Hematopoietic multipotent progenitor cell treated with erythropoietin and hydrocortisone succinate and interleukin-3 and kit ligand, for 17 days (in vitro differentiated cells): ENCODE results near the gene RAB11A.

Source experiments
- DNase-seq: peaks from one replicate; pipeline ENCODE4 v3.0.0-alpha.2; 2015; ENCODE audit warnings: low spot score

RAB11A gene

DNA sequence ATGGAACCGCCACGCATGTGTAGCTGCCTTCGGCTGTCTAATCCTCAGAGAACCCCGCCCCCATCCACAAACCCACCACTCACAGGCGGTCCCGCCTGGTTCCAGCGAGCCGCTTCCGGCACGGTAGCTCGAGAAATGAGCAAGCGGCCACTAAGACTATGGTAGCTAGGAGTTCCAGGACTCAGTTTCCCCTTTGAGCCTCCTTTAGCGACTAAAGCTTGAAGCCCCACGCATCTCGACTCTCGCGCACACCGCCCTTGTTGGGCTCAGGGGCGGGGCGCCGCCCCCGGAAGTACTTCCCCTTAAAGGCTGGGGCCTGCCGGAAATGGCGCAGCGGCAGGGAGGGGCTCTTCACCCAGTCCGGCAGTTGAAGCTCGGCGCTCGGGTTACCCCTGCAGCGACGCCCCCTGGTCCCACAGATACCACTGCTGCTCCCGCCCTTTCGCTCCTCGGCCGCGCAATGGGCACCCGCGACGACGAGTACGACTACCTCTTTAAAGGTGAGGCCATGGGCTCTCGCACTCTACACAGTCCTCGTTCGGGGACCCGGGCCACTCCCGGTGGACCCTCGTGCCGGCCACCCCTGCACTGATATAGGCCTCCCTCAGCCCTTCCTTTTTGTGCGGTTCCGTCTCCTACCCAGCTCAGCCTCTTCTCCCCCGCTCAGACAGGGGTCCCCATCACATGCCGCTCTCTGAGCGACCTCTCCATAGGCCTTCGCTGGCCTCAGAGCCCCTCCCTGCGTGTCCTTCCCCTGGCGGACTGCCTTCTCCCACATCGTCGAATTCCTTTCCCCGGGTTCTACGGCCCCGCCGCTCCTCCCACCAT is at the start of gene RAB11A:
RAB11A (plus strand) TSS at position 366 of the 828 bp plus-strand sequence; CDS start at position 461, 95 bp downstream.
- peak; percentile 97 for DNase-seq

- peak; percentile 81 for DNase-seq
Observed at GRCh38 chr15:65819563-65819960, 49.7 kb upstream of the RAB11A start.

- DNase-seq, result no peak
Observed at GRCh38 chr15:65821070-65821469, 48.2 kb upstream of the RAB11A start.

DNA sequence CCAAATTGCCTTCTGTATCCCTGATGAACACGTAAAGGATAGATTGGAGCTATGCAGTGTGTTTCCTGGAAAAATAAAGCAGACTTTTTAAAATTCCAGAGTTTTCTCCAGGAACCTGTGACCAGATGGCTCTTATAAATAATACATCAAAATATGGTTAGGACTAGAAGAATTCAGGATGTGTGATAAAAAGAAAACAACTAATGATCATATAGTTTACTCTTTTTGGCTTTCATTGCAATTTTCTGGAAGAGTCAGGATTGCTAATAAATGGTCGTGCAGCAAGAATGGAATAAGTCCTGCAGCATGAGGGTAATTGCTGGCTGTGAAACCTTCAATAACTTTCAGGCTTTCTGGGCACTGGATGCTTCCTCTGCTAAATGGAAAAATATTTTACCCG is 47.0 kb upstream of the RAB11A start:
- no peak for DNase-seq

DNA sequence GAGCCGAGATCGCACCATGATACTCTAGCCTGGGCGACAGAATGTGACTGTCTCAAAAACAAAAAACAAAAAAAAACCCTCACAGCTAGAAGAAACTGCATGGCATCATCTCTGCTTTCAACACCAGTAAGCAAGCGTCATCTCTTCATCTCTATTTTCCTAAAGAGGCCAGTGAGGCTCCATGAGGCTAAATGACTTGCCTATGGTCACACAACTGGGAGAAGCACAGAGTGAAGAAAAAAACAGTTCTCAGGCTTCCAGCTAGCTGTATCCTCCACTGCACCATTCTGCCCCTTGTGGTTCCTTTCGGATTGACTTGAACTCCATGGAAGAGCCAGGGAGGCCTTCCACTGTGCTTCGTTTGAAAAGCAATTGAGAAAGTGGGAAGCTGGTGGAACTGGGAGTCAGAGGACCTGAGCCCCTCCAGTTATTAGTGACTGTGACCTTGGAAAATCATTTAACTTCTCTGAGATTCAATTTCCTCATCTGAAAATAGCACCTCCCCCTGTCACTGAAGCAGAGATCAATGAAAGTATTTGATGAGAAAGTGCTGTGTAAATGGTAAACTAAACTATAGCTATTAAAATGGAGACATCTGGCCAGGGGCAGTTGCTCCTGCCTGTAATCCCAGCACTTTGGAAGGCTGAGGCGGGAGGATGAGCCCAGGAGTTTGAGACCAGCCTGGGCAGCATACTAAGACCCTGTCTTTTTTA is 45.1 kb upstream of the RAB11A start:
- peak; percentile 90 for DNase-seq

GRCh38 chr15:65824941-65825544 is 44.2 kb upstream of the RAB11A start:
- DNase-seq, result no peak

DNA sequence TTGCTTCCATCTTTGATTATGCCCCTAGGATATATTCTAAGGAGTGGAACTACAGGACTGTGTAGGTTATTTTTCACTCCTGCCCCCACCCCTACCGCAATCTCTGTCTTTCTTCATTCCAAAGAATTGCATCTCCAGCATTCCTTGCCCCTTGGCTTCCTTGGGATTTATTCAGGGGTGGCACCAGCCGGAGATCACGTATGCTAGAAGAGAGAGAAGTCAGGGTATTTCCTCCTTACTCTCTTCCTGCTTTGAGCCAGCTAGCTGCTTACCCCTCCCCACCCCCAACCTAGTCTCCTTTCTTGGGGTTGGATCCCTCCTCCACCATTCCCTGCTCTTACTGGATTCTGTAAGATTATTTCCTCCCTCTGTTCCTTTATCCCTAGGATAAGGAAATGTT is 42.2 kb upstream of the RAB11A start:
- no peak for DNase-seq

DNA sequence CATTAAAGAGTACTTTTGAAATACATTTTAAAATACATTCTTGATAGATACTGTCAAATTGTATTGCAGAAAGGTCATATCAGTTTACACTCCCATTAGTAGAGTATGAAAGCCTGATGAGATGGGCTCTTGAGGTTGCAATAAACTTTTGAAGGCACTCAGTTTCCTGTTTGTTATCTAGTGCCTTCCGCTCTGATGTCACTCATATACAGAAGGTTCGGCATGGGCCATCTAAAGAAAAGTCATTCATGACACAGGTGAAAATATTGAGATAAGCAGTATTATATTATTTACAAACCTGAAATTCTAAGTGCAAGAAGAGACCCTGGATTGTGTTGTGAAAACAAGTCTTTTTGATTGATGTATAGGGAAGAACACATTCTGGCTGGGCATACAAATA is 40.7 kb upstream of the RAB11A start:
- peak; percentile 51 for DNase-seq

DNA sequence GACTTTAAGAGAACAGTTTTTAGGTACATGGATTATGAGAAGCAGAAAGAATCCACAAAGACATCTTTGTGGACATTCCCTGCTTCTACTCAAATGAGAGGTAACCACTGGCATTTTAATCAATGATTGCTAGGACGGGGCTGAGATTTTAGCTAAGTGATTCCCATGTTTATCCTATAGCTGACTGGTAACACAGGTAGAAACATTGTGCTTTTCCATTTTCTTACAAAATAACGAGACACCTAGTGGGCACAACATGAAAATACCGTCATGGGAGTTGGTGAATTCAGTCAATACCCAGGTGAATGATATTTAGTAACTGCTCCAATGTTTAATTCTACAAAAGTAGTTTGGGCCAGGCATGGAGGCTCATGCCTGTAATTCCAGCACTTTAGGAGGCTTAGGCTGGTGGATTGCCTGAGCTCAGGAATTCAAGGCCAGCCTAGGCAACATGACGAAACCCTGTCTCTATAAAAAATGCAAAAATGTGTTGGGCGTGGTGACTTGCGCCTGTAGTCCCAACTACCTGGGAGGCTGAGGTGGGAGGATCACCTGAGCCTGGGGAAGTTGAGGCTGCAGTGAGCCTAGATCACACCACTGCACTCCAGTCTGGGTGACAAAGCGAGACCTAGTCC is 40.0 kb upstream of the RAB11A start:
- DNase-seq, result peak; percentile 77

DNA sequence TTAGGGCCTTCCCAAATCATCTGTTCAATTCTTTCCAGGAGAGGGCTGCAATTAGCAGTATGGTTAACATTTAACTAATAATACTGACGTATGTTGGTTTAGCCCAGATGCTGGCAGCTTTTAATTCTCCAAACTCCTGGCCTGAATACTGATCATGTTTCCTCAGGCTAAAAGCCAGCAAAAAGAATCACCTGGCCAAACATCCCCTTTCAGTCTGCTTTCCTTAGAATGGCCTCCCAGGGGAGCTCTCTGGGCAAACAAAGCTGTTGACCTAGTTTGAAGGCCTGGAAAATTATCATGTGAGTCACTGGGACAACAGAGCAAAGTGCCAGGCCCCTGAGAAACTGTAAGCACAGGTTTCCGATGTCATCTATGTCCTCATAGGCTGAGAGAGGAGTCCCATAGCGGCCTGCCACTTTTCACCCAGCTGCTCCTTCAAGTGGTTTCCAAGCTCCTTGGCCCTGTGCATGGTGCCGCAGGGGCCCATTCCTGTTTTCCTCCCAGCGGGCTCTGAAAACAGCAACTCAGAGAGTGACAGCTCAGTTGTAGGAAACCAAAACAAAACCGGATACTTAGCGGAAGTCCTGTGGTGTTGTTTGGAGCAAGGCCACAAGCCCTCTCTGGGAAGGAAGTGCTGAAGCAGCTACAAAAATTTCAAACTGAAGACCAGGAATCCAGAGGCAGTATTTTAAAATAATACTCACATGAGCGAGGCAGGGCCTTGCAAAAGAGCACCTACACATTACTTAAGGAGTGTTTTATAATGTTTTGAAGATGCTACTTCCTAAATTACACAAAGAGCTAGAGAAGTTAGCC is 36.5 kb upstream of the RAB11A start:
- peak; percentile 71 for DNase-seq

DNA sequence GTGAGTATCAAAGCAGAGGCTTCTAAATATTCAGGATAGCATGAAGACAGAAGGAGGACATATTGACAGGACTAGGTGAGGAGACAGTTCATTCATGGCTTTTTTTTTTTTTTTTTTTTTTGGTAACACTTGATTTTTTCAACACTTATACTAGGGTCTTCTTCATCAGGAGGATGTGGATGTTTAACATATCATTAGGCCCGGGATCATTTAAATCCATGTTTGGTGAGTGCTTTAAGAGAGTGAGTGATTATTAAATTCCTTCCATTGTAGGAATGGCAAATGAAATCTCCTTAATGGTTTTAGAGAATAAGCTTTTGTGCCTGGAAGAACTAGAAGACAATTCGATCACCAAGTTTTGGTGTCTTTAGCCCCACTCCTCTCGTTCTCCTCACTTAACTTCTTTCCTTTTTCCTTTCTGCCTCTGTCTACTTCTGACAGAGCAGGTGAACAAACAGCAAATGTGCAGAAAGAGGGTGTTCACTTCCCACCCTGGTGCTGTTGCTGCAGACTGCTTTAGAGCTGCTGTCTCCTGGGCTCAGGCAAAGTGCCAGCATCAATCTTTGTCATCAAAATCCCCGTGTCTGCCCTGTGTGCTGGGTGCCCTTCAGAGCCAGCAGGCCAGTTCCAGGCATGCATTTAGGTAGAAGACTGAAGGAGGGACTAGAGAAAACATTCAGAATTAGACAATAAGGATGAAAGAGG is 35.6 kb upstream of the RAB11A start:
- DNase-seq, result peak; percentile 71

- DNase-seq, result no peak
Observed at GRCh38 chr15:65834603-65835282, 34.5 kb upstream of the RAB11A start.

DNA sequence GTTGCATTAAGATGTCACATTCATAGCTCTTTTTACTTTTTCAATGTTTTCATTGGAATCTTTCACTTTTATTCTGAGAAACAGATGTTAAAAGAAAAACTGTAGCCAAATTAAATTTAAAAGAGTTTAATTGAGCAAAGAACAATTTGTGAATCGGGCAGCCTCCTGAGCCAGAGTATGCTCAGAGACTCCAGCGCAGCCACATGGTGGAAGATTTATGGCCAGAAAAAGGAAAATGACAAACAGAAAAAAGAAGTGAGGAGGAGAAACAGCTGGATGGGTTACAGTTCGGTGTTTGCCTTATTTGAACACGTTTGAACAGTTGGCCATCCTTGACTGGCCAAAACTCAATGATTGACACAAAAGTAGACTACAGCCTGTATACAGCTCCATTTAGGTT is 33.8 kb upstream of the RAB11A start:
- DNase-seq, result no peak

DNA sequence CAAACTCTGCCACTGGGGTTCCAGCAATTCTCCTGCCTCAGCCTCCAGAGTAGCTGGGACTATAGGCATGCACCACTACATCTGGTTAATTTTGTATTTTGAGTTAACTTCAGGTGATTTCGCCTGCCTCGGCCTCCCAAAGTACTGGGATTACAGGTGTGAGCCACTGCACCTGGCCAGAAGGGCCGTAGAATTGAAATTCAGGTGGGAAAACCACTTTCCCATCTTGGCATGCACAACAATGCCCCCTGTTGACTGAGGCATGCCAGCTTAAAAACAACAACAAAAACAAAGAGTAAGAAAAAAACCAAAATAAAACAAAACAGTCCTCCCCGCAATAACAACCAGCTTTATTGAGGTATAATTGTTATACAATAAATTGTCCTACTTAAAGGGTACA is 32.6 kb upstream of the RAB11A start:
- DNase-seq, result peak; percentile 68

DNA sequence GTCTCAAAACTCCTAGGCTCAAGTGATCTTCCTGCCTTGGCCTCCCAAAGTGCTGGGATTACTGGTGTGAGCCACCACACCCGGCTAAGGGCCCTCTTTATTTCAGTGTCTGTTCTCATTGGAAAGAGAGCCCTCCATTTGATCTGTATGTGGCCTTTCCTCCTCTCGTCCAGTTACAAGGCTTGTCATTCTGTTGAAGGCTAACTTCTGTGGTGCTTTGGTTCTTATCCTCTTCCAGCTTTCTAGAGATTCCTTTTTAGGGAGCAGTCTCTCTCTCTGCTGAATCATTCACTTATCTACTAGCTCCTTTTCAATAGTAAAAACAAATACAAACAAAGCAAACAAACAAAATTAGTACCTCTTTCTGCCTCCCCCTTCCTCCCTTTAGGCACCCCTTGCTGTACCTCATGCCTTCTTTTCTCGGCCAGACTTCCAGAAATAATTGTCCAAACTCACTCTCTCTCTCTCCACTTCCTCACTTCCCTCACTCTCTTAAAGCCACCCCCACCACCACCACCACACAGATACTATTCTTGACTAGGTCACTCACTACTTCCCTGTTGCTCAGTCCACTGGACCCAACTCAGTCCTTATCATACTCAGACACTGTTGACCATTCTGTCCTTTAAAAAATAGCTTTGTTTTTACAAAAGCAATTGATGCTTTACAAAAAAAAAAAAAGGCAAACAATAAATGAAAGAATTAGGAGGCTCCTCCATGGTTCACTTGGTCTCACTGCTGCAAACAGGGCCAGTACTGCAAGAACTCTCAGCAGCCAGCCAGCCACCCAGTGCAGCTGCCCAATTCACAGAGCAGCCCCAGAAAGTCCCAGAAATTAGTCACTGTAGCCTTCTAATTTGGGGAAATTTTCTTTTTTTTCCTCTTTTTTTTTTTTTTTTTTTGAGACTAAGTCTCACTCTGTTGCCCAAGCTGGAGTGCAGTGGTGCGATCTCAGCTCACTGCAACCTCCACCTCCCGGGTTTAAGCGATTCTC is 31.7 kb upstream of the RAB11A start:
- DNase-seq, result peak; percentile 48

- DNase-seq, result peak; percentile 44
Observed at GRCh38 chr15:65839354-65839901, 29.9 kb upstream of the RAB11A start.

GRCh38 chr15:65839985-65840384 is 29.3 kb upstream of the RAB11A start:
- no peak for DNase-seq

- no peak for DNase-seq
Observed at GRCh38 chr15:65841121-65841930, 28.0 kb upstream of the RAB11A start.
